HepG2 (cell line): Measurements from ENCODE around the gene RPL31. TPM values are rescaled to one million over a fixed set of nuclear protein-coding genes. Genes with fewer than 3 reads are reported as not detected.

ENCODE experiments used
- ARID5B ChIP-seq: IDR thresholded peaks from 2 replicates; pipeline ENCODE4 v1.4.0; 2020; ENCODE audit warnings: mild to moderate bottlenecking, missing genetic modification reagents
- CC2D1A ChIP-seq: sonication (generic); formaldehyde crosslinking; IDR thresholded peaks from 2 replicates; pipeline ENCODE4 v1.8.1; 2023; ENCODE audit warnings: mild to moderate bottlenecking, missing genetic modification reagents
- ELF1 ChIP-seq: sonication (generic); formaldehyde crosslinking; IDR thresholded peaks from 2 replicates; pipeline ENCODE4 v1.4.0; 2020; ENCODE audit warnings: missing genetic modification reagents
- ELF3 ChIP-seq: IDR thresholded peaks from 2 replicates; pipeline ENCODE4 v1.6.1; 2016; ENCODE audit warnings: missing genetic modification reagents, missing compliant biosample characterization
- GLMP ChIP-seq: sonication (generic); formaldehyde crosslinking; IDR thresholded peaks from 2 replicates; pipeline ENCODE4 v1.9.0; 2021; ENCODE audit warnings: missing genetic modification reagents, mild to moderate bottlenecking, borderline replicate concordance
- HBP1 ChIP-seq: IDR thresholded peaks from 2 replicates; pipeline ENCODE4 v1.6.1; 2016; ENCODE audit warnings: low read depth, control low read depth
- MAZ ChIP-seq, 2 experiments: sonication (generic) in 1 of 2; formaldehyde crosslinking in 1 of 2; IDR thresholded peaks; 2 replicates each; pipeline versions ENCODE4 v1.5.0 to v1.6.1; 2012 to 2020; ENCODE audit warnings: low read depth in 2 of 2, mild to moderate bottlenecking in 2 of 2, borderline replicate concordance in 1 of 2, improper control_type of control experiment in 1 of 2, low read length in 1 of 2, missing genetic modification reagents in 1 of 2, moderate library complexity in 1 of 2
- MIER2 ChIP-seq: IDR thresholded peaks from 2 replicates; pipeline ENCODE4 v1.6.1; 2016; ENCODE audit warnings: missing biosample characterization, missing genetic modification reagents
- MTERF4 ChIP-seq: sonication (generic); formaldehyde crosslinking; IDR thresholded peaks from 2 replicates; pipeline ENCODE4 v1.8.0; 2023; ENCODE audit warnings: mild to moderate bottlenecking, missing genetic modification reagents
- MXD1 ChIP-seq: sonication (generic); formaldehyde crosslinking; IDR thresholded peaks from 2 replicates; pipeline ENCODE4 v1.4.0; 2020; ENCODE audit warnings: mild to moderate bottlenecking, missing genetic modification reagents
- PBX2 ChIP-seq: IDR thresholded peaks from 2 replicates; pipeline ENCODE4 v1.6.1; 2016; ENCODE audit warnings: control low read depth
- RCOR2 ChIP-seq: IDR thresholded peaks from 2 replicates; pipeline ENCODE4 v1.6.1; 2016; ENCODE audit warnings: missing biosample characterization, missing genetic modification reagents
- REPIN1 ChIP-seq: sonication (generic); formaldehyde crosslinking; IDR thresholded peaks from 2 replicates; pipeline ENCODE4 v1.8.0; 2022; ENCODE audit warnings: missing genetic modification reagents, low read depth, mild to moderate bottlenecking, borderline replicate concordance
- SMAD3 ChIP-seq: sonication (generic); formaldehyde crosslinking; IDR thresholded peaks from 2 replicates; pipeline ENCODE4 v1.4.0; 2020; ENCODE audit warnings: missing genetic modification reagents
- ZNF225 ChIP-seq: sonication (generic); formaldehyde crosslinking; IDR thresholded peaks from 2 replicates; pipeline ENCODE4 v1.4.0; 2020; ENCODE audit warnings: mild to moderate bottlenecking, missing genetic modification reagents
- ZNF260 ChIP-seq: sonication (generic); formaldehyde crosslinking; IDR thresholded peaks from 2 replicates; pipeline ENCODE4 v1.4.0; 2020; ENCODE audit warnings: missing genetic modification reagents, low read depth, mild to moderate bottlenecking, borderline replicate concordance
- ZNF564 ChIP-seq: sonication (generic); formaldehyde crosslinking; IDR thresholded peaks from 2 replicates; pipeline ENCODE4 v1.8.1; 2023; ENCODE audit warnings: mild to moderate bottlenecking, missing genetic modification reagents
- ZNF616 ChIP-seq: sonication (generic); formaldehyde crosslinking; IDR thresholded peaks from 2 replicates; pipeline ENCODE4 v1.5.0; 2020; ENCODE audit warnings: low read depth, mild to moderate bottlenecking, missing genetic modification reagents
- ZNF816 ChIP-seq: sonication (generic); formaldehyde crosslinking; IDR thresholded peaks from 2 replicates; pipeline ENCODE4 v1.8.0; 2022; ENCODE audit warnings: missing genetic modification reagents, mild to moderate bottlenecking, borderline replicate concordance
- polyA plus RNA-seq, 8 experiments: library from polyadenylated mRNA; depleted of rRNA in 3 of 8; stranded (reverse) in 7 of 8; unstranded in 1 of 8; fragments of >200 nt; fragmentation: Illumina TruSeq in 4 of 8; extraction: Trizol in 4 of 8; gene quantifications; 2 replicates each; pipeline versions ENCODE4 v1.2.1 to v1.2.3, GENCODE V29; 2011 to 2016; ENCODE audit warnings: low read depth in 4 of 8, missing spikeins in 1 of 8, mixed read lengths in 1 of 8; ENCODE audit not compliant: insufficient read depth in 1 of 8
- total RNA-seq, 5 experiments: library from RNA; depleted of rRNA; stranded (reverse); fragments of >200 nt; fragmentation: Illumina TruSeq; extraction: Trizol; gene quantifications; 2 replicates each; pipeline ENCODE4 v1.2.3, GENCODE V29; 2016; ENCODE audit warnings: low read depth in 1 of 5

The RPL31 gene
- total and polyA plus RNA-seq, 2 of the 13 experiments (the other 11 are each of a cell fraction or from before 2014, with no cell fraction given): 3,331 to 3,582 TPM

- TF ChIP-seq ARID5B (CRISPR knock-in tag) (no peak), ELF3 (CRISPR knock-in tag) (no peak), ZNF564 (CRISPR knock-in tag) (no peak), RCOR2 (CRISPR knock-in tag) (no peak), HBP1 (CRISPR knock-in tag) (no peak), MXD1 (CRISPR knock-in tag) (no peak), ZNF225 (CRISPR knock-in tag) (no peak), MAZ (IDR thresholded peaks at IDR 0.05; ENCODE audit: borderline replicate concordance, low read depth, low read length) (no peak), MAZ (CRISPR knock-in tag; IDR thresholded peaks at IDR 0.05; ENCODE audit: low read depth) (no peak), CC2D1A (CRISPR knock-in tag) (no peak), REPIN1 (CRISPR knock-in tag) (no peak), ZNF816 (CRISPR knock-in tag) (no peak), MTERF4 (CRISPR knock-in tag) (no peak), PBX2 (CRISPR knock-in tag) (no peak), SMAD3 (CRISPR knock-in tag) (0 out of 2 replicates have a peak, but pooled peaks have one; percentile 31), GLMP (CRISPR knock-in tag) (no peak), MIER2 (CRISPR knock-in tag) (0 out of 2 replicates have a peak, but pooled peaks have one; percentile 15), ZNF616 (no peak), ELF1 (no peak), ZNF260 (CRISPR knock-in tag) (no peak)
These were observed 10.7 kb downstream of the RPL31 start (continued) for GRCh38 chr2:101012706-101013181.
